Activated CD4-positive, alpha-beta memory T cell treated with anti-CD3 and anti-CD28 coated beads for 36 hours (primary cell): Measurements from ENCODE around the gene YEATS2. TPM values are rescaled to one million over a fixed set of nuclear protein-coding genes. Genes with fewer than 3 reads are reported as not detected.
"Not testable (repeated sequence)": the region's sequence is repeated elsewhere in the genome, so short reads cannot be mapped to it uniquely, and the experiment has no call there.

ENCODE experiments used
- CTCF ChIA-PET: fragments of 350-600 bp; sonication (Branson Sonifier 250); formaldehyde crosslinking; loops from one replicate; lab custom pipeline; 2021; ENCODE audit warnings: antibody characterized with exemption, inconsistent platforms; lab: Charles Lee
- POLR2A ChIA-PET: fragments of 350-600 bp; sonication (Branson Sonifier 250); formaldehyde crosslinking; loops from one replicate; lab custom pipeline; 2021; ENCODE audit warnings: antibody characterized with exemption; lab: Charles Lee
- DNase-seq: peaks from one replicate; pipeline ENCODE4 v3.0.0-alpha.2; 2020
- H3K27ac Mint-ChIP-seq: one replicate; pipeline ENCODE4 v1.8.0; 2021; ENCODE audit warnings: mixed read lengths
- H3K27me3 Mint-ChIP-seq: one replicate; pipeline ENCODE4 v1.8.0; 2021; ENCODE audit warnings: mixed read lengths
- H3K36me3 Mint-ChIP-seq: one replicate; pipeline ENCODE4 v1.8.0; 2021; ENCODE audit warnings: mixed read lengths
- H3K4me1 Mint-ChIP-seq: one replicate; pipeline ENCODE4 v1.8.0; 2021; ENCODE audit warnings: low read depth, mixed read lengths
- H3K4me3 Mint-ChIP-seq: one replicate; pipeline ENCODE4 v1.8.0; 2021; ENCODE audit warnings: mild to moderate bottlenecking, mixed read lengths
- H3K9me3 Mint-ChIP-seq: one replicate; pipeline ENCODE4 v1.8.0; 2021; ENCODE audit warnings: mixed read lengths
- intact Hi-C: fragments of 100-400 bp; cut with micrococcal nuclease; formaldehyde crosslinking; loops from one replicate; pipeline ENCODE4 v1.15.1; 2023
- total RNA-seq, 2 experiments: library from RNA; stranded (reverse); gene quantifications; one replicate each; pipeline ENCODE4 v1.2.3, GENCODE V29; 2021

The YEATS2 gene
- total RNA-seq, result 10 to 100 TPM; 45.4 to 48.8 TPM

- intact Hi-C loops, result loop anchor here (1.0 to 10.0 kb wide), 7 partner anchors 61 to 597 kb away; partner anchors contain the start of genes AP2M1, KLHL6 and PSMD2
- peak within 1 kb of the TSS; percentile 86 for H3K27ac Mint-ChIP-seq
- no peaks in the 10 kb centered on the region for H3K9me3 Mint-ChIP-seq
- DNase-seq, result peak; percentile 88
- peak within 1 kb of the TSS; percentile 82 for H3K4me3 Mint-ChIP-seq
- H3K27me3 Mint-ChIP-seq, result no peaks in the 10 kb centered on the region
- POLR2A ChIA-PET, result interaction anchor here (0.6 to 4.5 kb wide), 17 partner anchors 8 to 270 kb away, joined by 3 to 49 read pairs (median 4); partner anchors contain the start of genes KLHL24, KLHL6 and PARL
- H3K4me1 Mint-ChIP-seq, result peaks cover 32% of the 10 kb centered on the region
- H3K36me3 Mint-ChIP-seq, result peaks cover 19% of the 10 kb centered on the region
- CTCF ChIA-PET, result interaction anchor here (0.7 to 1.9 kb wide), 9 partner anchors 8 to 229 kb away, joined by 3 to 7 read pairs (median 4); partner anchors contain the start of genes KLHL24 and PARL
These were observed at the start of gene YEATS2 for GRCh38 chr3:183697610-183698317. Gene YEATS2, plus strand, starts transcription at chr3:183697797. Its CDS starts 17,366 bp downstream, at chr3:183715163.

GRCh38 chr3:183650554-183650953 is 47.0 kb upstream of the YEATS2 start:
- Mint-ChIP-seq H3K36me3 (peaks cover 54% of the 10 kb centered on the region), H3K27ac (no peak overlapping the region), H3K4me3 (no peak overlapping the region), H3K9me3 (peaks cover 37% of the 10 kb centered on the region), H3K27me3 (no peaks in the 10 kb centered on the region), H3K4me1 (no peaks in the 10 kb centered on the region)
- CTCF ChIA-PET, result no interaction called here
- intact Hi-C loops, result no loop called here
- POLR2A ChIA-PET, result no interaction called here
- DNase-seq, result no peak

GRCh38 chr3:183653209-183654064 is 44.2 kb upstream of the YEATS2 start:
- intact Hi-C loops, result no loop called here
- Mint-ChIP-seq H3K36me3 (peaks cover 61% of the 10 kb centered on the region), H3K27ac (no peak overlapping the region), H3K9me3 (peaks cover 43% of the 10 kb centered on the region), H3K27me3 (no peaks in the 10 kb centered on the region), H3K4me1 (peaks cover 7% of the 10 kb centered on the region), H3K4me3 (no peak overlapping the region)
- ChIA-PET CTCF (no interaction called here), POLR2A (no interaction called here)
- no peak for DNase-seq

- Mint-ChIP-seq H3K9me3 (peaks cover 43% of the 10 kb centered on the region), H3K4me3 (no peak overlapping the region), H3K27me3 (no peaks in the 10 kb centered on the region), H3K36me3 (peaks cover 59% of the 10 kb centered on the region), H3K27ac (no peak overlapping the region), H3K4me1 (peaks cover 11% of the 10 kb centered on the region)
- CTCF ChIA-PET, result no interaction called here
- POLR2A ChIA-PET, result interaction anchor here (0.5 kb wide), 1 partner anchor 48 kb away, joined by 3 read pairs; no protein-coding TSS in a partner anchor
- intact Hi-C loops, result no loop called here
- no peak for DNase-seq
These were observed 42.9 kb upstream of the YEATS2 start for GRCh38 chr3:183654727-183655126.

- POLR2A ChIA-PET, result no interaction called here
These were observed 35.5 kb upstream of the YEATS2 start for GRCh38 chr3:183662099-183662498.

GRCh38 chr3:183664913-183665381 is 32.6 kb upstream of the YEATS2 start:
- no peak for DNase-seq
- CTCF ChIA-PET, result no interaction called here

More at GRCh38 chr3:183662099-183662498, 35.5 kb upstream of the YEATS2 start:
- H3K4me1 Mint-ChIP-seq, result peaks cover 16% of the 10 kb centered on the region
- intact Hi-C loops, result no loop called here
- no peaks in the 10 kb centered on the region for H3K27me3 Mint-ChIP-seq
- H3K4me3 Mint-ChIP-seq, result no peak overlapping the region
- no peak for DNase-seq
- H3K9me3 Mint-ChIP-seq, result peaks cover under 1% of the 10 kb centered on the region
- CTCF ChIA-PET, result no interaction called here
- H3K27ac Mint-ChIP-seq, result no peak overlapping the region
- peaks cover 25% of the 10 kb centered on the region for H3K36me3 Mint-ChIP-seq

GRCh38 chr3:183680061-183680460 is 17.5 kb upstream of the YEATS2 start:
- Mint-ChIP-seq H3K9me3 (no peaks in the 10 kb centered on the region), H3K27me3 (no peaks in the 10 kb centered on the region), H3K4me1 (peaks cover 6% of the 10 kb centered on the region), H3K36me3 (peaks cover 3% of the 10 kb centered on the region), H3K4me3 (no peak overlapping the region), H3K27ac (no peak overlapping the region)
- no peak for DNase-seq
- ChIA-PET CTCF (no interaction called here), POLR2A (no interaction called here)
- intact Hi-C loops, result no loop called here

More at GRCh38 chr3:183664913-183665381, 32.6 kb upstream of the YEATS2 start:
- no peaks in the 10 kb centered on the region for H3K27me3 Mint-ChIP-seq
- H3K27ac Mint-ChIP-seq, result no peak overlapping the region
- peaks cover 15% of the 10 kb centered on the region for H3K36me3 Mint-ChIP-seq
- peaks cover 10% of the 10 kb centered on the region for H3K4me1 Mint-ChIP-seq
- H3K9me3 Mint-ChIP-seq, result no peaks in the 10 kb centered on the region
- H3K4me3 Mint-ChIP-seq, result no peak overlapping the region
- intact Hi-C loops, result no loop called here
- POLR2A ChIA-PET, result no interaction called here

- Mint-ChIP-seq H3K4me1 (no peaks in the 10 kb centered on the region), H3K27ac (no peak overlapping the region), H3K36me3 (no peaks in the 10 kb centered on the region), H3K27me3 (no peaks in the 10 kb centered on the region), H3K4me3 (no peak overlapping the region), H3K9me3 (no peaks in the 10 kb centered on the region)
- intact Hi-C loops, result no loop called here
- POLR2A ChIA-PET, result no interaction called here
- CTCF ChIA-PET, result no interaction called here
- no peak for DNase-seq
These were observed 9.9 kb upstream of the YEATS2 start for GRCh38 chr3:183687705-183688104.

GRCh38 chr3:183688874-183689273 is 8.7 kb upstream of the YEATS2 start:
- intact Hi-C loops, result no loop called here
- Mint-ChIP-seq H3K4me3 (no peak overlapping the region), H3K4me1 (no peaks in the 10 kb centered on the region), H3K36me3 (no peaks in the 10 kb centered on the region), H3K27ac (no peak overlapping the region), H3K9me3 (no peaks in the 10 kb centered on the region), H3K27me3 (no peaks in the 10 kb centered on the region)
- no peak for DNase-seq
- ChIA-PET POLR2A (no interaction called here), CTCF (no interaction called here)

GRCh38 chr3:183689621-183690020 is 8.0 kb upstream of the YEATS2 start:
- CTCF ChIA-PET, H3K4me1 Mint-ChIP-seq, H3K27me3 Mint-ChIP-seq, POLR2A ChIA-PET, H3K4me3 Mint-ChIP-seq, H3K36me3 Mint-ChIP-seq, H3K27ac Mint-ChIP-seq, H3K9me3 Mint-ChIP-seq, DNase-seq: not testable (repeated sequence)
- intact Hi-C loops, result loop anchor here (10.0 kb wide), 1 partner anchor 605 kb away; the partner anchor contains the start of gene PSMD2

- no peak for DNase-seq
- Mint-ChIP-seq H3K4me1 (no peaks in the 10 kb centered on the region), H3K9me3 (no peaks in the 10 kb centered on the region), H3K27me3 (no peaks in the 10 kb centered on the region), H3K4me3 (no peak overlapping the region), H3K36me3 (no peaks in the 10 kb centered on the region), H3K27ac (no peak overlapping the region)
- ChIA-PET CTCF (no interaction called here), POLR2A (no interaction called here)
- intact Hi-C loops, result loop anchor here (10.0 kb wide), 1 partner anchor 604 kb away; the partner anchor contains the start of gene PSMD2
These were observed 7.1 kb upstream of the YEATS2 start for GRCh38 chr3:183690402-183690995.
